Stomach (tissue), 9 donors: ENCODE measurements around the gene AK5. TPM values are rescaled to one million over a fixed set of nuclear protein-coding genes. Genes with fewer than 3 reads are reported as not detected.

ENCODE experiments used
- DNase-seq, 2 donors: peaks; one replicate each; pipeline versions ENCODE4 v3.0.0 to v3.0.0-alpha.2; 2013 to 2019
- H3K27ac ChIP-seq, 5 donors: fragments of 200-600 bp in 4 of 5; sonication (generic) in 4 of 5; one replicate each; pipeline ENCODE4 v1.5.1; 2013 to 2019; ENCODE audit warnings: mild to moderate bottlenecking in 1 of 5, moderate library complexity in 1 of 5
- H3K27me3 ChIP-seq, 3 donors: fragments of 200-600 bp; sonication (generic); one replicate each; pipeline ENCODE4 v1.5.1; 2017 to 2019; ENCODE audit warnings: mixed run types in 1 of 3
- H3K36me3 ChIP-seq, 4 donors: fragments of 200-600 bp; sonication (generic); 1 replicate in 3 of 4; 2 replicates in 1 of 4; pipeline ENCODE4 v1.5.1; 2016 to 2019
- H3K4me1 ChIP-seq, 4 donors: fragments of 200-600 bp; sonication (generic); one replicate each; pipeline ENCODE4 v1.5.1; 2016 to 2019
- H3K4me3 ChIP-seq, 4 donors: fragments of 200-600 bp; sonication (generic) in 3 of 4; one replicate each; pipeline ENCODE4 v1.5.1; 2016 to 2019; ENCODE audit warnings: mild to moderate bottlenecking in 1 of 4
- H3K9me3 ChIP-seq, 4 donors: fragments of 200-600 bp; sonication (generic); one replicate each; pipeline ENCODE4 v1.5.1; 2016 to 2019
- CTCF ChIP-seq, 7 experiments: fragments of 450-650 bp in 4 of 7; fragments of 200-600 bp in 3 of 7; sonication (generic) in 3 of 7; IDR thresholded peaks; one replicate each; pipeline ENCODE4 v1.5.1; 2016 to 2019; ENCODE audit warnings: antibody characterized with exemption in 7 of 7, control low read depth in 2 of 7, mild to moderate bottlenecking in 1 of 7
- EP300 ChIP-seq: sonication (generic); formaldehyde crosslinking; IDR thresholded peaks from one replicate; pipeline ENCODE4 v1.6.1; 2017; ENCODE audit warnings: antibody characterized with exemption
- POLR2A ChIP-seq, 4 donors: fragments of 450-650 bp; IDR thresholded peaks; one replicate each; pipeline ENCODE4 v1.6.1; 2016; ENCODE audit warnings: antibody characterized with exemption in 4 of 4, control low read depth in 2 of 4, mild to moderate bottlenecking in 1 of 4, moderate library complexity in 1 of 4
- POLR2AphosphoS5 ChIP-seq, 3 donors: sonication (generic); formaldehyde crosslinking; IDR thresholded peaks; one replicate each; pipeline ENCODE4 v1.6.1; 2016; ENCODE audit warnings: antibody characterized with exemption in 3 of 3
- WGBS, 5 donors: extraction: QIAGEN DNeasy Blood & Tissue Kit in 3 of 5; methylation state at CpG; one replicate each; pipeline versions ENCODE4 v1.1.5 to v1.1.7; 2013 to 2018; 5-methylcytosine and 5-hydroxymethylcytosine counted together
- intact Hi-C: fragments of 100-400 bp; cut with DNase I; formaldehyde crosslinking; loops from one replicate; pipeline ENCODE4 v1.15.1; 2023; ENCODE audit warnings: low total_unique reads
- polyA plus RNA-seq, 3 donors: library from polyadenylated mRNA; stranded (reverse); fragments of 200-250 nt; gene quantifications; one replicate each; pipeline ENCODE4 v1.2.3, GENCODE V29; 2013
- total RNA-seq, 5 donors: library from RNA; depleted of rRNA; stranded (reverse); fragments of >200 nt; gene quantifications; one replicate each; pipeline versions ENCODE4 v1.1.0 to v1.2.3, GENCODE V29; 2014 to 2016
- donor health status: healthy with polysubstance abuse.
- donor health status: Bipolar disorder and iron deficiency.
- donor health status: healthy.

AK5 gene
- total and polyA plus RNA-seq, 8 donors: 0.23 to 5.0 (median 1.3) TPM; not detected in 3

- no peak overlapping the region for H3K27ac ChIP-seq
These were observed 113.2 kb downstream of the AK5 start for GRCh38 chr1:77395051-77395450.

GRCh38 chr1:77398152-77398551 lies 116.3 kb downstream of the AK5 start:
- H3K27ac ChIP-seq: no peak overlapping the region
- no peaks in the 10 kb centered on the region for H3K36me3 ChIP-seq
- intact Hi-C loops: no loop called here
- DNase-seq: no peak
- H3K9me3 ChIP-seq: no peaks in the 10 kb centered on the region
- H3K4me1 ChIP-seq: no peaks in the 10 kb centered on the region
- H3K4me3 ChIP-seq: no peak overlapping the region
- TF ChIP-seq CTCF (IDR thresholded peaks at IDR 0.05) (no peak), POLR2A (IDR thresholded peaks at IDR 0.05) (no peak), POLR2AphosphoS5 (IDR thresholded peaks at IDR 0.05) (no peak), EP300 (no peak)
- WGBS, 5 donors: 58 to 71% (median 66%) methylated on average over 3 of the region's 3 CpGs
- H3K27me3 ChIP-seq: no peaks in the 10 kb centered on the region

More at GRCh38 chr1:77395051-77395450, 113.2 kb downstream of the AK5 start:
- Histone ChIP-seq H3K4me1 (no peaks in the 10 kb centered on the region), H3K27me3 (no peaks in the 10 kb centered on the region), H3K9me3 (no peaks in the 10 kb centered on the region), H3K4me3 (no peak overlapping the region), H3K36me3 (no peaks in the 10 kb centered on the region)
- DNase-seq: no peak
- TF ChIP-seq POLR2AphosphoS5 (IDR thresholded peaks at IDR 0.05): no peak
- no peak for TF ChIP-seq EP300
- TF ChIP-seq CTCF (IDR thresholded peaks at IDR 0.05): no peak
- TF ChIP-seq POLR2A (IDR thresholded peaks at IDR 0.05): no peak
- intact Hi-C loops: no loop called here

- no peaks in the 10 kb centered on the region for H3K36me3 ChIP-seq
- H3K9me3 ChIP-seq: no peaks in the 10 kb centered on the region
- no peak overlapping the region for H3K4me3 ChIP-seq
- intact Hi-C loops: no loop called here
- WGBS, 5 donors: 76 to 88% (median 83%) methylated on average over 6 of the region's 6 CpGs
- H3K27me3 ChIP-seq: no peaks in the 10 kb centered on the region
- no peak overlapping the region for H3K27ac ChIP-seq
- TF ChIP-seq CTCF (IDR thresholded peaks at IDR 0.05) (no peak), POLR2A (IDR thresholded peaks at IDR 0.05) (no peak), POLR2AphosphoS5 (IDR thresholded peaks at IDR 0.05) (no peak), EP300 (no peak)
- DNase-seq: no peak
- H3K4me1 ChIP-seq: no peaks in the 10 kb centered on the region
These were observed 117.6 kb downstream of the AK5 start for GRCh38 chr1:77399250-77400086.

GRCh38 chr1:77400781-77401180 lies 119.0 kb downstream of the AK5 start:
- intact Hi-C loops: no loop called here
- H3K4me1 ChIP-seq: no peaks in the 10 kb centered on the region
- 78 to 85% (median 79%) methylated on average over 2 of the region's 2 CpGs for WGBS, 5 donors
- H3K9me3 ChIP-seq: no peaks in the 10 kb centered on the region
- H3K36me3 ChIP-seq: no peaks in the 10 kb centered on the region
- no peak overlapping the region for H3K4me3 ChIP-seq
- H3K27me3 ChIP-seq: no peaks in the 10 kb centered on the region
- no peak overlapping the region for H3K27ac ChIP-seq
- DNase-seq: no peak
- TF ChIP-seq EP300: no peak
- no peak for TF ChIP-seq POLR2A (IDR thresholded peaks at IDR 0.05)
- no peak for TF ChIP-seq CTCF (IDR thresholded peaks at IDR 0.05)
- TF ChIP-seq POLR2AphosphoS5 (IDR thresholded peaks at IDR 0.05): no peak
